Neural cell (in vitro differentiated cells): ENCODE data around the gene BAHD1. TPM values are rescaled to one million over a fixed set of nuclear protein-coding genes. Genes with fewer than 3 reads are reported as not detected.

Experiments
- H2AFZ ChIP-seq: fragments of 200-600, 300-800 bp; sonication (generic), shearing (Covaris generic); 2 replicates; pipeline ENCODE4 v1.6.0; 2014; ENCODE audit warnings: low read depth, mild to moderate bottlenecking, antibody characterized with exemption, low read length, moderate library complexity
- H3F3A ChIP-seq: fragments of 200-600 bp; shearing (Covaris generic); 2 replicates; pipeline ENCODE4 v1.6.1; 2016; ENCODE audit warnings: mild to moderate bottlenecking, moderate library complexity, mixed read lengths, antibody characterized with exemption, low read length; ENCODE audit not compliant: insufficient read depth, poor library complexity, severe bottlenecking
- H3K27ac ChIP-seq: fragments of 200-600, 300-800 bp; sonication (generic), shearing (Covaris generic); 2 replicates; pipeline ENCODE4 v1.5.1; 2014; ENCODE audit warnings: mild to moderate bottlenecking, low read length, moderate library complexity
- H3K27me3 ChIP-seq: fragments of 300-800, 200-600 bp; sonication (generic), shearing (Covaris generic); 2 replicates; pipeline ENCODE4 v1.6.0; 2014; ENCODE audit warnings: mild to moderate bottlenecking, low read depth, low read length, moderate library complexity; ENCODE audit not compliant: insufficient read depth
- H3K36me3 ChIP-seq: fragments of 300-800, 200-600 bp; sonication (generic), shearing (Covaris generic); 2 replicates; pipeline ENCODE4 v1.5.1; 2014; ENCODE audit warnings: mild to moderate bottlenecking, antibody characterized with exemption, low read length, moderate library complexity; ENCODE audit not compliant: insufficient read depth
- H3K4me2 ChIP-seq: fragments of 300-800, 200-600 bp; sonication (generic), shearing (Covaris generic); 2 replicates; pipeline ENCODE4 v1.6.0; 2014; ENCODE audit warnings: mild to moderate bottlenecking, low read length
- H3K4me3 ChIP-seq: fragments of 300-800, 200-600 bp; sonication (generic), shearing (Covaris generic); 2 replicates; pipeline ENCODE4 v1.5.1; 2014; ENCODE audit warnings: mild to moderate bottlenecking, low read length, moderate library complexity
- H3K79me2 ChIP-seq: fragments of 200-600 bp; shearing (Covaris generic); replicated peaks from 2 replicates; pipeline ENCODE4 v1.6.0; 2014; ENCODE audit warnings: mild to moderate bottlenecking, low read length, moderate library complexity; ENCODE audit not compliant: insufficient read depth
- H3K9ac ChIP-seq: fragments of 300-800, 200-600 bp; sonication (generic), shearing (Covaris generic); 2 replicates; pipeline ENCODE4 v1.6.1; 2016; ENCODE audit warnings: mild to moderate bottlenecking, low read length, mixed read lengths
- H3K9me2 ChIP-seq: fragments of 200-600 bp; shearing (Covaris generic); 2 replicates; pipeline ENCODE4 v1.6.1; 2016; ENCODE audit warnings: mild to moderate bottlenecking, low read length, mixed read lengths; ENCODE audit not compliant: insufficient read depth
- H3K9me3 ChIP-seq: fragments of 200-600, 300-800 bp; sonication (generic), shearing (Covaris generic); 2 replicates; pipeline ENCODE4 v1.6.1; 2016; ENCODE audit warnings: mild to moderate bottlenecking, mixed run types, low read length, moderate library complexity, mixed read lengths
- H4K20me1 ChIP-seq: fragments of 200-600 bp; shearing (Covaris generic); 2 replicates; pipeline ENCODE4 v1.6.1; 2016; ENCODE audit warnings: mild to moderate bottlenecking, mixed run types; ENCODE audit not compliant: insufficient read depth
- CTCF ChIP-seq: fragments of 450-650 bp; IDR thresholded peaks from 2 replicates; pipeline ENCODE4 v1.5.1; 2014; ENCODE audit warnings: antibody characterized with exemption, mild to moderate bottlenecking, moderate library complexity; ENCODE audit not compliant: poor library complexity, severe bottlenecking
- EP300 ChIP-seq: fragments of 450-650 bp; conservative IDR thresholded peaks from 2 replicates; pipeline ENCODE4 v1.6.1; 2014; ENCODE audit warnings: antibody characterized with exemption, mild to moderate bottlenecking, moderate library complexity; ENCODE audit not compliant: poor library complexity, severe bottlenecking
- EZH2 ChIP-seq: fragments of 200-600, 300-800 bp; shearing (Covaris generic), sonication (generic); IDR thresholded peaks from 2 replicates; pipeline ENCODE4 v1.6.1; 2014; ENCODE audit warnings: antibody characterized with exemption, low read length, borderline replicate concordance, mild to moderate bottlenecking; ENCODE audit not compliant: insufficient read depth, poor library complexity, severe bottlenecking
- MXI1 ChIP-seq: fragments of 450-650 bp; conservative IDR thresholded peaks from 2 replicates; pipeline ENCODE4 v1.6.1; 2014; ENCODE audit warnings: antibody characterized with exemption, mild to moderate bottlenecking; ENCODE audit not compliant: poor library complexity, severe bottlenecking
- POLR2AphosphoS5 ChIP-seq: IDR thresholded peaks from 2 replicates; pipeline ENCODE4 v1.6.1; 2012
- RAD21 ChIP-seq: fragments of 450-650 bp; conservative IDR thresholded peaks from 2 replicates; pipeline ENCODE4 v1.6.1; 2014; ENCODE audit warnings: antibody characterized with exemption, mild to moderate bottlenecking, moderate library complexity
- SMC3 ChIP-seq: fragments of 450-650 bp; conservative IDR thresholded peaks from 2 replicates; pipeline ENCODE4 v1.6.1; 2014; ENCODE audit warnings: antibody characterized with exemption, mild to moderate bottlenecking, moderate library complexity; ENCODE audit not compliant: poor library complexity
- TAF1 ChIP-seq: IDR thresholded peaks from 2 replicates; pipeline ENCODE4 v1.6.1; 2012; ENCODE audit warnings: low read depth
- polyA plus RNA-seq: library from polyadenylated mRNA; depleted of rRNA; stranded (reverse); fragments of >200 nt; gene quantifications from 2 replicates; pipeline ENCODE4 v1.2.3, GENCODE V29; 2014
- TF ChIP-seq, protein P1 (sequence below): IDR thresholded peaks from 2 replicates; pipeline ENCODE4 v1.6.1; 2012; ENCODE audit warnings: borderline replicate concordance

BAHD1 gene
- polyA plus RNA-seq, 1 donor from 2014 or later, result 22.8 TPM

DNA sequence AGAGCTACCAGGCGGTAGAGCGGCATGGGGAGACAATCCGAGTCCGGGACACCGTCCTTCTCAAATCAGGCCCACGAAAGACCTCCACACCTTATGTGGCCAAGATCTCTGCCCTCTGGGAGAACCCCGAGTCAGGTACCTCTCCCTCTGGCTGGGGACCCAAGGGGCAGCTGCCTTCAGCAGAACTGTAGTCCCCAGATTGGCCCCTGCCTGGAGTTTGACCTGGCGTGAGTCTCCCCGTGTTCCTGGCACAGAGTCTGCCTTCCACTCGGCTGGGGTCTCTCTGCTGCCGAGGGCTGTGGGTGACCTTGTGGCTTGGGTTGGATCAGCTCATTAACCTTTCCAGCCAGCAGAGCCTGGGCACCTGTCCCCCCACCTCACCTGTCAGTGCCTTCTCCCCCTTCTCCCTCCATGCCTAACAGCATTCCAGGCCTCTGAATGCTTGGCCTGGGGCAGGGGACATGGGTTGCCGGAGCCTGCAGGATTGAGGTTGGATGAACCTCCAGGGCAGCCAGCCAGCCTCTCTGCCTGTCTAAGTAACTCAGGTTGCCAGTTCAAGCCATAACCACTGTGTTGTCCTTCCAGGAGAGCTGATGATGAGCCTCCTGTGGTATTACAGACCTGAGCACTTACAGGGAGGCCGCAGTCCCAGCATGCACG, 23.3 kb downstream of the BAHD1 start:
- H4K20me1 ChIP-seq, result no peaks in the 10 kb centered on the region
- H3K9me2 ChIP-seq, result no peaks in the 10 kb centered on the region
- no peak overlapping the region for H3K9ac ChIP-seq
- no peaks in the 10 kb centered on the region for H3F3A ChIP-seq
- no peak overlapping the region for H3K4me2 ChIP-seq
- H3K27ac ChIP-seq, result no peak overlapping the region
- H3K4me3 ChIP-seq, result no peak overlapping the region
- TF ChIP-seq EP300 (no peak), POLR2AphosphoS5 (no peak), SMC3 (no peak), EZH2 (no peak), MXI1 (no peak), RAD21 (no peak), TAF1 (no peak), CTCF (no peak)
- TF ChIP-seq, protein P1, sequence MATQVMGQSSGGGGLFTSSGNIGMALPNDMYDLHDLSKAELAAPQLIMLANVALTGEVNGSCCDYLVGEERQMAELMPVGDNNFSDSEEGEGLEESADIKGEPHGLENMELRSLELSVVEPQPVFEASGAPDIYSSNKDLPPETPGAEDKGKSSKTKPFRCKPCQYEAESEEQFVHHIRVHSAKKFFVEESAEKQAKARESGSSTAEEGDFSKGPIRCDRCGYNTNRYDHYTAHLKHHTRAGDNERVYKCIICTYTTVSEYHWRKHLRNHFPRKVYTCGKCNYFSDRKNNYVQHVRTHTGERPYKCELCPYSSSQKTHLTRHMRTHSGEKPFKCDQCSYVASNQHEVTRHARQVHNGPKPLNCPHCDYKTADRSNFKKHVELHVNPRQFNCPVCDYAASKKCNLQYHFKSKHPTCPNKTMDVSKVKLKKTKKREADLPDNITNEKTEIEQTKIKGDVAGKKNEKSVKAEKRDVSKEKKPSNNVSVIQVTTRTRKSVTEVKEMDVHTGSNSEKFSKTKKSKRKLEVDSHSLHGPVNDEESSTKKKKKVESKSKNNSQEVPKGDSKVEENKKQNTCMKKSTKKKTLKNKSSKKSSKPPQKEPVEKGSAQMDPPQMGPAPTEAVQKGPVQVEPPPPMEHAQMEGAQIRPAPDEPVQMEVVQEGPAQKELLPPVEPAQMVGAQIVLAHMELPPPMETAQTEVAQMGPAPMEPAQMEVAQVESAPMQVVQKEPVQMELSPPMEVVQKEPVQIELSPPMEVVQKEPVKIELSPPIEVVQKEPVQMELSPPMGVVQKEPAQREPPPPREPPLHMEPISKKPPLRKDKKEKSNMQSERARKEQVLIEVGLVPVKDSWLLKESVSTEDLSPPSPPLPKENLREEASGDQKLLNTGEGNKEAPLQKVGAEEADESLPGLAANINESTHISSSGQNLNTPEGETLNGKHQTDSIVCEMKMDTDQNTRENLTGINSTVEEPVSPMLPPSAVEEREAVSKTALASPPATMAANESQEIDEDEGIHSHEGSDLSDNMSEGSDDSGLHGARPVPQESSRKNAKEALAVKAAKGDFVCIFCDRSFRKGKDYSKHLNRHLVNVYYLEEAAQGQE, result no peak
- no peaks in the 10 kb centered on the region for H3K27me3 ChIP-seq
- no peaks in the 10 kb centered on the region for H3K36me3 ChIP-seq
- H3K9me3 ChIP-seq, result no peaks in the 10 kb centered on the region
- no peaks in the 10 kb centered on the region for H3K79me2 ChIP-seq
- no peak overlapping the region for H2AFZ ChIP-seq

- H3F3A ChIP-seq, result no peaks in the 10 kb centered on the region
- H2AFZ ChIP-seq, result no peak overlapping the region
- H3K9me3 ChIP-seq, result no peaks in the 10 kb centered on the region
- no peak overlapping the region for H3K27ac ChIP-seq
- H4K20me1 ChIP-seq, result no peaks in the 10 kb centered on the region
- no peaks in the 10 kb centered on the region for H3K27me3 ChIP-seq
- H3K9me2 ChIP-seq, result no peaks in the 10 kb centered on the region
- TF ChIP-seq EP300, result no peak
- TF ChIP-seq SMC3, result no peak
- TF ChIP-seq CTCF, result no peak
- TF ChIP-seq, protein P1, result no peak
- no peak for TF ChIP-seq EZH2
- TF ChIP-seq MXI1, result no peak
- no peak for TF ChIP-seq RAD21
- no peak for TF ChIP-seq TAF1
- TF ChIP-seq POLR2AphosphoS5, result no peak
- no peaks in the 10 kb centered on the region for H3K79me2 ChIP-seq
- no peak overlapping the region for H3K4me3 ChIP-seq
- H3K4me2 ChIP-seq, result no peak overlapping the region
- no peaks in the 10 kb centered on the region for H3K36me3 ChIP-seq
- H3K9ac ChIP-seq, result no peak overlapping the region
These were observed 23.9 kb downstream of the BAHD1 start for GRCh38 chr15:40464595-40465185.
